GM19025 (cell line): ENCODE results near the gene TMEM266.

Source experiments
- ATAC-seq: cut with Tn5 transposase; IDR thresholded peaks from one replicate; pipeline ENCODE4 v1.9.1; 2021; ENCODE audit warnings: mild to moderate bottlenecking, low read depth, moderate library complexity; ENCODE audit not compliant: unreplicated experiment

Gene TMEM266

DNA sequence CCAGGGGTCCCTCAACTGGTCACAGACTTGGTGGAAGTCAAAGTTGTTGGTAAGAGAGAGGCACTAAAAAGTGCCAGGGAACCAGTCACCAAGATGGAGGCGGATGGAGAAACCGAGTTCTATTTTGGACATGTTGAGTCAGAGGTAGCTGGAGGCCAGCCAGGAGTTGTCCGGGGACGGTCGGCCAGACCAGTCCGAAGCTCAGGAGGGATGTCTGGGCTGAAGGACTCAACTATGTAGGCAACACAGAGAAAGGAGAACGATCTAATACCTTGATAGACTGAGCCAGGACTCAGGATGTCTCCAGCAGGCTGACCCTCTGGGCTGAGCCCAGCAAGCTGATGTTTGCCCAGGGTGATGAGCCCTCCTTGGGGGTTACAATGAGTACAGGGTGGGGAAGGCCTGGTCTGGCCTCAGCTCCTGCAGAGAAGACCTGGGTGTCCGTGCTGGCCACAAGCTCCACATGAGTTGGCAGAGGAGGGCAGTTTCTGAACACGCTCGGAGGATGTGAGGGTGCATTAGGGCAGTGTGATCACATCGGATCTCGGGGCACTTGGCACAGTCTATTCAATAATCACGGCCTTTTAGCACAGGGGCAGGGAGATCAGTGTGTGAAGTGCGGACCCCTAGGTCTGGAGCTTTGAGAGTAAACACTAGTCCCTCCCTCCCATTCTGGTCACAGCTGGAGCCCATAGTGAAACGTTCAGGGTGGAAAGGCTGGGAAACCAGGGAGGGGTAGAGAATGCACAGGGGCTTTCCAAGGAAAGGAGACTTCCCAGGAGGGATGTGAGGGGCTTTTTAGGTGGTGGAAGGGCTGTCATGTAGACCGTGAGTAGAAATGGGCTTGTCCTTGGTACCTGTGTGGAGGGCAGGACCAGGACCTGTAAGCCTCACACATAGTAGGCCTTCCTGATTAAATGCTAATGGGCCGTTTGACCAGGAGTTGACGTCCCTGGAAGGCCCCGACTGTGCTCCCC lies 139.6 kb downstream of the TMEM266 start:
- no peak for ATAC-seq

DNA sequence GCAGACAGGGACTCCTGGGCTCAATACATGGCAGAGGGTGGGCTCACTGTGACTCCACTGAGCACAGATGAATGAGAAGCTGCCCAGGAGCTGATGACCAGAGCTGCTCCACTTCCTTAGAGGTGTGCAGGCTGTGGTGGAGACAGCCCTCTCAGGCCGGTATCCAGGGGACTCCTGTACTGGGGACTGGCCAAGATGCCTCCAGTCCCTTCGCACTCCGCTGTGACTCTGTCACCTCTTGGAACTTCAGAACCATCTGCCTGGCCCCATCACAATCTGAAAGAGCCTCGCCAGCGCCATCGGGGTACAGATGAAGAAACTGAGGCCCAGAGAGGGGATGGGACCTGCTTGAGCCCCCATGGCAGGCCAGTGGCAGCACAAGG lies 140.3 kb downstream of the TMEM266 start:
- no peak for ATAC-seq

DNA sequence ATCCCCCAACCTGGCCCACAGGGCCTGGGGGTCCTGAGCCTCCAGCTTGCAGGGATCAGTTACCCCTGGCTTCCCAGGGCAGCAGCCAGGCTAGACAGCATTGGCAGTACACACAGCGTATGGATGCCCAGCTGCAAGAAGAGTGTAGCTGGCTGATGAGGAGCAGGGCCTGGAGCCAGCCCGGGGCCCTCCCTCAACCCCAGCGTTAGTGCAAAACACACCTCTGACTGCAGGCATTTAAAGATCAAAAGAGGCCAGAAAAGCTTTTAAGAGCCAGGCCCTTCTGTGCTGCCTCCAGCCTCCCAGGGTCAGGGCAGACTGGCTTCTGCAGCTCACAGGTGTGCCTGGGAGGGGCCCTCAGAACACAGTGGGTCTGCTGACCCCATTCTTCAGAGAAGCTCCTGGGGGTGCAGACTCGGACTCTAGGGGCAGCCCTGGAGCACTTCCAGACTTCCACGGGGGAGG lies 140.9 kb downstream of the TMEM266 start:
- ATAC-seq = no peak

DNA sequence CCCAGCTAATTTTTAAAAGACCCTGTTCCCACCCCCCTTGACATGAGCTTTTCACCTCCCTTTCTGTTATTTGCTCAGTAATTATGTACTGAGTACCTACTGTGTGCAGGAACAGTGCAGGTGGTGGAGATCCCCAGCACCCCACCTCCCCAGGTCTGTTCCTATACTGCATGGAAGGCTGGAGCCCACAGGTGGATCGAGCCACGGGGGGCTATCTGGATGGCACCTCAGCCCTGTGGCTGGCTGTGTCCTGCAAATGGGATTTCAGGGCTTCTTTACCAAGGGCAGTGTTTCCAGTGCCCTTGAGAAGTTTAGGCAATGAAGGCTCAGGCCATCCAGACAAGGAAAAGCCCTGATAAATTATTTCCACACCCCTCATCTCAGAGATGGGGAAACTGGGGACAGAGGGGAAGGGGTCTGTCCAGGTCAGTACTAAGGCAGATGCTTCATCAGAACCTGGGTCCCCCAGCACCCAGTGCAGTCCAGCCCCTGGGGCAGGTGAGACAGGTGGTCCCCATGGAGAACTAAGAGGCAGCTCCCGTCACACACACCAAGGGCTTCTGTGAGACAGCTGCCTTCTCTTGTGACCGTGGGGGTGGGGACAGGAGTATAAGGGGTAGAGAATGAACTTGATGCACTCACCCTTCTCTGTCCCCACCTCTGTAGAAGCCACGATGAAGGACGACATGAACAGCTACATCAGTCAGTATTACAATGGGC lies 141.9 kb downstream of the TMEM266 start:
- ATAC-seq = no peak

DNA sequence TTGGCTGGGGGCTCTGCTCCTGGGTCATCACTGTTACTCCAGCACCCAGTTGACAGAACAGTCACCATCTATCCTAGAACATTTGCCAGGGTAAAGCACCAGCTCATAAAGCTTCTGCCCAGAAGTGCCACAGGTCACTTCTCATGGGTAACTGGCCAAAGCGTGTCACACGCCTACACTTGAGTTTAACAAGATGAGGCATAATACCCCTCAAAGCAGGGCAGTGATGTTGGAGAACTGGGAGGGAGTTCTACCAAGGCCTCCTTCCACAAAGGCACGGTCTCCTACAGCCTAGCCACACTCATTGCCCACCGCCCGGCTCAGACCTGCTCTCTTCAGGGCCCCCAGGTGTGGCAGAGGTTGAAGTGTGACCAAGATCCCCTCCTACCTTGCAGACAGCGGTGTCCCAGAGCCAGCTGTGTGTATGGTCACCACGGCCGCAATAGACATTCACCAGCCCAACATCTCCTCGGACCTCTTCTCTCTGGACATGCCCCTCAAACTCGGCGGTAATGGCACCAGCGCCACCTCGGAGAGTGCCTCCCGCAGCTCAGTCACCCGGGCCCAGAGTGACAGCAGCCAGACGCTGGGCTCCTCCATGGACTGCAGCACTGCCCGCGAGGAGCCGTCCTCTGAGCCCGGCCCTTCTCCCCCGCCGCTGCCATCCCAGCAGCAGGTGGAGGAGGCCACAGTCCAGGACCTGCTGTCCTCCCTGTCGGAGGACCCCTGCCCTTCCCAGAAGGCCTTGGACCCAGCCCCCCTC lies 143.7 kb downstream of the TMEM266 start:
- ATAC-seq = no peak

DNA sequence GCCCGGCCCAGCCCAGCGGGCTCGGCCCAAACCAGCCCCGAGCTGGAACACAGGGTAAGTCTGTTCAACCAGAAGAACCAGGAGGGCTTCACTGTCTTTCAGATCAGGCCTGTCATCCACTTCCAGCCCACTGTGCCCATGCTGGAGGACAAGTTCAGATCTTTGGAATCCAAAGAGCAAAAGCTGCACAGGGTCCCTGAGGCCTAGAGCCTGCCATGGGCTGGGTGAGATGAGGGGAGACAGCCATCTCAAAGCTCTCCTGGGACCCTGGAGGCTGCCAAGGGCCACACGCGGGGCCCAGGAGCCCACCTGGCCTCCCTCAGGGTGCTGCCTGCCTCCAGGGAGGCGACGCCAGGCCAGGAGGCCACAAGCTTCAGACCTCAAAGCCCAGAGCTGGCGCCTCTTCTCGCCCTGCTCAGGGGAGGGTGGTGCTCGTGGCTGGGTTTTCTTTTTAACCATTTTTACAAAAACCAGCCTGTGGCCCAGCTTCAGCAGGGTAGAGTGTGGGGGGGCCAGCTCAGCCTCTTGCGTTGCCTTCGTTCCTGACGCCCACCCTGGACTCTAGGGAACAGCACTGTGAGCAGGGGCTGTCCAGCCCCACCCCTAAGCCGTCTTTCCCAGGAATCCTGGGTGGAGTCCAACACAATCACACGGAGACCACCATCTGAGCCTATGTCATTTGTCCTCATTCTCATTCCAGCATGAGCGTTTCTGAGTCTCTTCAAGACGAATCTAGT lies 144.5 kb downstream of the TMEM266 start:
- ATAC-seq = no peak

DNA sequence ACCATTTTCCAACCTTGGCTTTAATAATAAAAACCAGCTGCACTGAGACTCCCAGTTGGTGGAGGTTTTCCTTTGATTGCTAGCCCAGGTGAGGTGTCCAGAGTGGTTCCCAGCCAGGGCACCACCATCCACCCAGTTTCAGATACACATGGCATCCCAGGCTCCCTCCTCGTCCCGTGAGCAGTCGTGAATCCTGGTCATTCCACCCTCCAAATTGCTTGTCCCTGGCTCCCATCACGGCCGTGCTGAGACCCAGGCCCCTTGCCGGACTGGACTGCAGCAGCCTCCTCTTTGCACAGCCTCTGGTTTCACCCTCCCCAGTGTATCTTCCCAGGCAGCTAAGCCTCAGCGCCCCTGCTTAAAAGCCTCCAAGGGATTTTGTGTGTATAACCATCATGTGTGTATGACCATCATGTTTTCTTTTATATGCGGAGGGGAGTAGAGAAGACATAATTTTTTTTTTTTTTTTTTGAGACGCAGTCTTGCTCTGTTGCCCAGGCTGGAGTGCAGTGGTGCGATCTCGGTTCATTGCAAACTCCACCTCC lies 145.2 kb downstream of the TMEM266 start:
- no peak for ATAC-seq

DNA sequence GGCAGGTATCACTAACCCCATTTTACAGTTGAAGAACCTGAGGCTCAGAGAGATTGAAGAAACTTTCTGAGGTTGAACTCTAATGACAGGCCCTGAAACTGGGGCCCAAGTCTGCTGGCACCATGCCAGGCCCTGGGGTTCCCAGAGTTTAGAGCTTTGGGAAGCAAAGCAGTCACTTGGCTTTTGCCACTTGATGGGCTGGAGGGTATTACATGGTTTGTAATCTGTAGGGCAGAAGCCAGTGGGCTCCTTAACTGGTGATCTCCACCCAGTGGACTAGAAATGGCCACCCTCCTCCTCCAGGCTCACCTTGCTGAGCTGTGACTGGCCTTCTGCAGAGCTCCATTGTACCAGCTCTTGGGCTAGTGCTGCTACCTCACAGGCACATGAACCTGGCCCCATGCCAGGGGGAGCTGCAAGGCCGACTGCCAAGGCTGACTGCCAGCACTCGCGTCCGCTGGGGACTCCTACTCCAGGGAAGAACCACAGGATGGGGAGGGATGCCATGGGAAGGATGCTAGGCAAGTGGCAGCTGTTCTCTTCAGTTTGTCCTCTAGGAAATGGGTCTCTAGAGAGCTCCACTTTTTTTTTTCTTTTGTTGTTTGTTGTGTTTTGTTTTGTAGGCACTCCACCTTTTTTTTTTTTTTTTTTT lies 146.7 kb downstream of the TMEM266 start:
- ATAC-seq = no peak

DNA sequence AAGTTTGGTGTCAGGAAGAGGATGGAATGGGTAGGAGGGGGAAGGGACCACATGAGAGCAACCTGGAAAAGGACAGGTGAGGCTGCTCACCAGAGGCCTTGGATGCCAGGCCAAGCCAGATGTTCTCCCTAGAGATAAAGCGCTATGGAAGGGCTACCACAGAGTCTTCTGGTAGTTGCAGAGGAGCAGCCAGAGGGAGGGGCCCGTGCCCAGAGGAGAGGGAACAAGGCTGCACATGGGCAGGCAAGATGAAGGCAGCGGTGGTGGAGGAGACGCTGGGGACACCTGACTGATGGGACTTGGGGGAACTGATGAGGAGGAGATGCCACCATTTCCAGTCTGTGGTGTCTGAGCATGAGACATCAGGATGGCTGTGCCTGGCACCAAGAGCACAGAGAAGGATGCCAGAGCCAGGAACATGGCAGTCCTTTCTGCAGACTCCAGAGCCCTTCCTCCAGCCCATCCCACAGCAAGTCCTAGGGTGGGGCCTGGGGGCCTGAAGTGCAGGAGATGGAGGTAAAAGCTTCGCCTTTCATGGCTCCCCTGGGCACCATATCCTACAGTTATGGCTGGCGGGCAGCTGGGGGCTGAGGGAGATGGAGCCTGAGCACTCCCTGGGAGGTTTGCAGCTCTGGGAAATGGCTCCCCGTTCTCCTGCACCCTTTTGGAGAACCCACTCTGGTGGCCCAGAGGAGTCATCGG lies 148.4 kb downstream of the TMEM266 start:
- ATAC-seq = no peak

DNA sequence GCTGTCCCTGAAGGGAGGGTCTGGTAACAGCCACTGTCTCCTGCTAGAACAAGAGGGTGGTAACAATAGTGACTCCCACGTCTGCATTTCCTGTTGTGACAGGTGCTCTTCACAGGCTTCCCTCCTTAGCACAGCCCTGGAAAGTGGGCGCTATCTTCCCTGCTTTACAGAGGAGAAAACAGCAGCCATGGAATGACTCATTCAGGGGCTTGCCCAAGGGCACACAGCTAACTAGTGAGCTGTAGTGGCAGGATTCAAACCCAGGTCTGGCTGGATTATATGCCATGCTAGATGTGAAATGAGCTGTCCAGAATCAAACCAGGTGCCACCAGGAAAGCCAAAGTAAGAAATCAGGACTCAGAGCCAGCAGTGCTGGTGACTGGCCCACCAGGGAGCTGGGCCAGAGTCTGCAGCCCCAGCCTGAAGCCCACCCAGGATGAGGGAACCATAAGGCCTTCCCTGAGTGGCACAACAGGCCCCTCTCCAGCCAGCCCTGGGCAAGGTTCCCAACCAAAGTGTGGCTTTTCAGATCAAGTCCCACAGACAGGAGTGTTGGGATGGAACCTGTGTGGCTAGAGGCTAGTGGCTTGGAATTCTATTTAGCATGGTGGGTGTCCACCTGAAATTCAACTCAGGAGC lies 149.1 kb downstream of the TMEM266 start:
- no peak for ATAC-seq

DNA sequence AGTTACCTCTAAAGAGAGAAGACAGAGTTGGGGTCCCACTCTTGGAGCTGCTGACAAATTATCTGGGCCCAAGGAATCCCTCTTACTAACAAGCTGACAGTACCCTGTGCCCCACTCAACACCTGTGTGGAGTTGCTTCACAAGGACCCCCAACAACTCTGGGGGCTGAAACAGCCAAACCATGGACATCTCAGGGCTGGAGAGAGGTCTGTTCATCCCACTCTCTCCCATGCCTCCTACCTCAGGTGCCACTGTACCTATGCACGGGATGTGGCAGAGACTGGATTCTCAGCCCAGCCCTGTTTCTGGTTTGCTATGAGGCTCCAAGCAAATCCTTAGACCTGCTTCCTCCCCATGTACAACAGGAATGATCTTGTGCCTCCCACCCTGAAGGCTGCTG lies 149.7 kb downstream of the TMEM266 start:
- ATAC-seq = no peak

DNA sequence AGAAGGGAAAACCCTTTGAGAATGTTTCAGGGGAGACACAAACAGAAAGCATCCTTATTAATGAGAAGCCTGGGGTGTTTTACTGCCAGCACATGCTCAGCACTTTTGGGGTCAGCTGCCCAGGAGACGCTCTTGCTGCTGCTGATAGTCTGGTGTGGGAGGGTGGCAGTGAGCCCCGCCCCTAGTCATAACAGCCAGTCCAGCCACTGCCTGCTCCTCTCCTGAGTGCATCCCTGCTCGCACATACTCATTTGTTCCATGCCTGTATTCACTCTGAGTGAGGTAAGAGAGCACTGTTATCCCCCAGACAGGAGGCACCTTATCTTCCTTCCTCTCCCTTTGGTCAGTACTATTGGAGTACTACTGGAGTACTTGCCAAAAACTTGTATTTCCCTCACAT lies 150.2 kb downstream of the TMEM266 start:
- no peak for ATAC-seq

DNA sequence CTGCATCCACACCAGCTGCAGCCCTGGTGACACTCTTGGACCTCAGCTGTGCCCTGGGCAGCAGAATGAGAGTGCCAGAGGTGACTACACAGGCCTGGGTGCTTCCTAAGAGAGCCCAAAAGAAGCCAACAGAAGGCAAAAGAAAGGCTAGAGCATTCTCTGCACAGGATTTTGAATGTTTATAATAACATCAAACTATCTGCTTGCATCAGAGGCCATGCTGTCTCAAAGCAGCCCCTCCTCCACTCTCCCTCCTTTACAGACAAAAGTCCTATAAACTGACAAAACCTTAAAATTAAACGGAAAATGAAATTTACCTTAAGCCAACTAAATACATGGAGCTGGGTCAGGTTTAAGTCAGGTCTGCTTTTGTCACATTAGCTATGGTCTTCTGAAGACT lies 155.8 kb downstream of the TMEM266 start:
- no peak for ATAC-seq

DNA sequence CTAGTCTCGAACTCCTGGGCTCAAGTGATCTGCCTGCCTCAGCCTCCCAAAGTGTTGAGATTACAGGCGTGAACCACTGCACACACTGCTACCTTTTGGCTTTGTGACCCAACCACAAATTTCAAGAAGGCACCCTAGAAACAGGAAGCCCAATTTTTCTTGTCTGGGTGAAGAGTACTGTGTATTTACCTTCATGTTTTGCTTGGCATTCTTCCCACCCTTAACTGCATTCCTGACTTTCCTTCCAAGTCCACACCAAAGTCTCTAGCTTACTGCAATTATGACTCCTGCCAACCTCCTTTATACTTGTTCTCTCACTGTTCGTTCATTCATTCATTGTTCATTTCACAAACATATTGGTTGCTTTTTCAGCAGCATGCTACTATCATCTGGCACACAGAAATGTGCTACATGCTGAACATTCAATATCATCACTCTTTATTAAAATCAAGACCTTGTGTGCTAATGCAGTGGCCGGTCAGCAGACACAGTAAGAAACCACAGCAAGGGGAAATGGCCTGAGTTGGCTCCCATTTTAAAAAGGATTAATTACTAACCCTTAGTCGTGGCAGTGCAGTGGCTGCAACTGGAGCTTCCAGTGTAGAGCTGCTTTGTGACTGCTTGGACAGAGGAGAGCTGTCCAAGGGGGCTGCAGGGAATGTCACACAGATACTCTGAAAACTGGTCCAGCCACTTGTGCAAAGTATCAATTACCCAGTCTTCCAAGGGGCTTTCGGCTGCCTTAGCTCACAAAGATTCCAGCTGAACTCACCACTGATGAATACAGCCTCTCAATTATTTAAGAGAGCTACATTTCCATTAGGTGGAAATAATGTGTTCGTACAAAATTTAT lies 157.5 kb downstream of the TMEM266 start:
- ATAC-seq = no peak

DNA sequence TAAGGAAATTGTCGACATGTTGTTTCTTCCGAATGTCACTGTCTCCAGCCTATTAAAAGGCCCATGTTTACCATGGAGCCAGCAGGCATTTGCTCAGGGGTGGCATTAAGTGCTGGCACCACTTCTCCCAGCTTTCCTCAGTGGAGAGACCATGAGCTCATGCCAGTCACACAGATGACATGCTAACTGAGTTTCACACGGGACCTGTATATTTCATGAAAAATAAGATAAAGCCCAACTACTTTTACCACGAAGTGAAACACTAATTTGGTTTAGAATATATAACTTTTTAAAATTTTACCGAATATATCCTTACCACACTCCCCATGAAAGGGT lies 158.1 kb downstream of the TMEM266 start:
- ATAC-seq = no peak

DNA sequence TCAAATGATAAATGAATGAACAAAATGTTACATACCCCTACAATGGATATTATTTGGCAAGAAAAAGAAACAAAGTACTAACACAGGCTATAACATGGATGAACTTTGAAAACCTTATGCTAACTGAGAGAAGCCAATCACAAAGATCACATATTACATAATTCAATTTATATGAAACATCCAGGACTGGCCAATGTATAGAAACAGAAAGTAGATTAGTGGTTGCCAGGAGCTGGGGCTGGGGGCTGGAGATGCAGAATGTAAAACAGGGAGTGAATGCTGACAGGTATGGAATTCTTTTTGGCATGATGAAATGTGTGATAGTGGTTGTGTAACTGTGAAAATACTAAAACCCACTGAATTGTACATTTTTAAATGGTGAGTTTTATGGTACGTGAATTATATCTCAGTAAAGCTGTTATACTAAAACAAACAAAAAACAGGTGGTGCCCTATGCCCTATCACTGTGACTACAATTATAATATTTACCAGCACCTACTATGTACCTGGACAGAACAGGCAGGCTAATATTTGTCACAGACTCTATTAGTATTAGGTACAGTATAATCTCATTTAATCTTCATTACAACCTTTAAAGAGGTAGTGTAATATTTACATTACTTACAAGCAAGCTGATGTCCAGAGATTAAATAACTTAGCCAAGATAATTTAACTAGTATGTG lies 161.4 kb downstream of the TMEM266 start:
- no peak for ATAC-seq

DNA sequence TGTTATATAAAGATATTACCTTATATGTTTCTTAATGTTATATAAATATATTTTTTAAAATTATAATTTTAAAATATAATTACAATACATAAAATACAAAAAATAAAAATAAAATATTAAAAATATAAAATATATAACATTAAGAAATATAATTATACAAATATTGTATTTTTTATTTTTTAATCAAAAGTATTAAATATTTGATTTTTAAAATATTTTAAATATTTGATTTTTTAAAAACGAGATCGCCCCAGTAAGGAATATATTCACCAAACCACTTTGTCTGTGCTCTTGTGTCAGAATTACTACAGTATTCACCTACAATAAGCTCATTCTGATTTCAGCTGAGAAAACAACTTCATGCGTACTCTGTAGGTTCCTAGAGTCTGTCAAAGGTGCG lies 162.4 kb downstream of the TMEM266 start:
- no peak for ATAC-seq
